HUES48 (cell line): ENCODE data around the gene GJB3.
A peak's percentile ranks its signal among the peaks of the same experiment; 100 is the strongest.
"Not testable (repeated sequence)": the region's sequence is repeated elsewhere in the genome, so short reads cannot be mapped to it uniquely, and the experiment has no call there.

ENCODE experiments used
- H3K27ac ChIP-seq: one replicate; pipeline ENCODE4 v1.7.0; 2013; ENCODE audit warnings: low read depth, low read length, inconsistent platforms
- H3K27me3 ChIP-seq: 2 replicates; pipeline ENCODE4 v1.6.1; 2013; ENCODE audit warnings: mild to moderate bottlenecking, low read length; ENCODE audit not compliant: control insufficient read depth, insufficient read depth
- H3K36me3 ChIP-seq: 2 replicates; pipeline ENCODE4 v1.6.1; 2013; ENCODE audit warnings: low read length; ENCODE audit not compliant: control insufficient read depth, insufficient read depth
- H3K4me1 ChIP-seq: 2 replicates; pipeline ENCODE4 v1.6.1; 2013; ENCODE audit warnings: mild to moderate bottlenecking, low read length; ENCODE audit not compliant: control insufficient read depth, insufficient read depth
- H3K4me3 ChIP-seq: 2 replicates; pipeline ENCODE4 v1.5.1; 2013; ENCODE audit warnings: mild to moderate bottlenecking, low read depth, low read length
- H3K9ac ChIP-seq: 2 replicates; pipeline ENCODE4 v1.6.1; 2013; ENCODE audit warnings: mild to moderate bottlenecking, low read depth, low read length, moderate library complexity
- H3K9me3 ChIP-seq: 2 replicates; pipeline ENCODE4 v1.6.1; 2013; ENCODE audit warnings: low read length; ENCODE audit not compliant: control insufficient read depth, insufficient read depth

Gene GJB3

GRCh38 chr1:34761176-34761761, 19.7 kb upstream of the GJB3 start:
- Histone ChIP-seq H3K27ac (no peak overlapping the region), H3K9ac (no peak overlapping the region), H3K27me3 (no peaks in the 10 kb centered on the region), H3K4me1 (peaks cover 20% of the 10 kb centered on the region), H3K36me3 (no peaks in the 10 kb centered on the region), H3K4me3 (no peak overlapping the region), H3K9me3 (no peaks in the 10 kb centered on the region)

- Histone ChIP-seq H3K36me3 (no peaks in the 10 kb centered on the region), H3K4me3 (no peak overlapping the region), H3K27me3 (no peaks in the 10 kb centered on the region), H3K4me1 (peaks cover 20% of the 10 kb centered on the region), H3K27ac (no peak overlapping the region), H3K9me3 (no peaks in the 10 kb centered on the region), H3K9ac (no peak overlapping the region)
These were observed 19.2 kb upstream of the GJB3 start for GRCh38 chr1:34761776-34762307.

GRCh38 chr1:34762474-34763141, 18.4 kb upstream of the GJB3 start:
- no peaks in the 10 kb centered on the region for H3K36me3 ChIP-seq
- no peaks in the 10 kb centered on the region for H3K27me3 ChIP-seq
- no peaks in the 10 kb centered on the region for H3K9me3 ChIP-seq
- H3K27ac ChIP-seq: no peak overlapping the region
- H3K9ac ChIP-seq: no peak overlapping the region
- H3K4me1 ChIP-seq: peaks cover 20% of the 10 kb centered on the region
- H3K4me3 ChIP-seq: no peak overlapping the region

GRCh38 chr1:34763142-34763781, 17.8 kb upstream of the GJB3 start:
- no peak overlapping the region for H3K4me3 ChIP-seq
- H3K36me3 ChIP-seq: no peaks in the 10 kb centered on the region
- H3K9ac ChIP-seq: no peak overlapping the region
- peak overlapping the region; percentile 66 for H3K27ac ChIP-seq
- no peaks in the 10 kb centered on the region for H3K9me3 ChIP-seq
- peaks cover 20% of the 10 kb centered on the region for H3K4me1 ChIP-seq
- no peaks in the 10 kb centered on the region for H3K27me3 ChIP-seq

GRCh38 chr1:34768856-34769255, 12.2 kb upstream of the GJB3 start:
- H3K9me3 ChIP-seq: no peaks in the 10 kb centered on the region
- H3K4me1 ChIP-seq: no peaks in the 10 kb centered on the region
- no peaks in the 10 kb centered on the region for H3K27me3 ChIP-seq
- no peak overlapping the region for H3K9ac ChIP-seq
- no peak overlapping the region for H3K27ac ChIP-seq
- no peak overlapping the region for H3K4me3 ChIP-seq
- no peaks in the 10 kb centered on the region for H3K36me3 ChIP-seq

- Histone ChIP-seq H3K36me3 (no peaks in the 10 kb centered on the region), H3K27me3 (no peaks in the 10 kb centered on the region)
These were observed 10.0 kb upstream of the GJB3 start for GRCh38 chr1:34770891-34771504.

GRCh38 chr1:34771573-34772371, 9.2 kb upstream of the GJB3 start:
- Histone ChIP-seq H3K27me3 (no peaks in the 10 kb centered on the region), H3K36me3 (no peaks in the 10 kb centered on the region), H3K9me3 (no peaks in the 10 kb centered on the region), H3K27ac (no peak overlapping the region), H3K4me3 (no peak overlapping the region), H3K9ac (no peak overlapping the region), H3K4me1 (no peaks in the 10 kb centered on the region)

More at GRCh38 chr1:34770891-34771504, 10.0 kb upstream of the GJB3 start:
- no peak overlapping the region for H3K4me3 ChIP-seq
- H3K27ac ChIP-seq: no peak overlapping the region
- no peak overlapping the region for H3K9ac ChIP-seq
- H3K9me3 ChIP-seq: no peaks in the 10 kb centered on the region
- H3K4me1 ChIP-seq: no peaks in the 10 kb centered on the region

- H3K9me3 ChIP-seq, H3K36me3 ChIP-seq, H3K4me3 ChIP-seq, H3K4me1 ChIP-seq, H3K27ac ChIP-seq, H3K27me3 ChIP-seq, H3K9ac ChIP-seq: not testable (repeated sequence)
These were observed 7.9 kb upstream of the GJB3 start for GRCh38 chr1:34773114-34773513.

GRCh38 chr1:34774957-34775356, 6.1 kb upstream of the GJB3 start:
- Histone ChIP-seq H3K4me3 (no peak overlapping the region), H3K4me1 (no peaks in the 10 kb centered on the region), H3K36me3 (no peaks in the 10 kb centered on the region), H3K27me3 (peaks cover 6% of the 10 kb centered on the region), H3K9me3 (no peaks in the 10 kb centered on the region), H3K9ac (no peak overlapping the region), H3K27ac (no peak overlapping the region)

GRCh38 chr1:34776911-34777310, 4.1 kb upstream of the GJB3 start:
- H3K4me3 ChIP-seq: no peak overlapping the region
- H3K27me3 ChIP-seq: peaks cover 26% of the 10 kb centered on the region
- H3K36me3 ChIP-seq: no peaks in the 10 kb centered on the region
- H3K9me3 ChIP-seq: no peaks in the 10 kb centered on the region
- no peak overlapping the region for H3K9ac ChIP-seq
- 0 out of 2 replicates have a peak, but pooled peaks cover 4% of the 10 kb centered on the region for H3K4me1 ChIP-seq
- H3K27ac ChIP-seq: no peak overlapping the region
